Measurements from ENCODE around the gene SEC24B. TPM values are rescaled to one million over a fixed set of nuclear protein-coding genes. Genes with fewer than 3 reads are reported as not detected.

Gene SEC24B
- total RNA-seq, 3 donors from 2014 or later = 26.3 to 28.7 (median 26.5) TPM

Other genes starting within 250 kb of the SEC24B start
- gene COL25A1, start 131.2 kb upstream of the SEC24B start, total RNA-seq = under 1 TPM in 1 of 3 donors, not detected in 2; 0.05 TPM
- 10 to 100 TPM; 52.2 to 74.7 (median 62.0) TPM for gene MCUB, start 126.4 kb downstream of the SEC24B start, total RNA-seq

Data from activated T-cell treated with anti-CD3 and anti-CD28 coated beads, Interleukin-2, amount 50 U/mL, for 4 hours (primary cell).